HG03196 (cell line): Measurements from ENCODE around the gene IGDCC3.
"Not testable (repeated sequence)": the region's sequence is repeated elsewhere in the genome, so short reads cannot be mapped to it uniquely, and the experiment has no call there.

Experiments used
- ATAC-seq: cut with Tn5 transposase; IDR thresholded peaks from one replicate; pipeline ENCODE4 v1.9.1; 2021; ENCODE audit not compliant: unreplicated experiment

IGDCC3 gene

DNA sequence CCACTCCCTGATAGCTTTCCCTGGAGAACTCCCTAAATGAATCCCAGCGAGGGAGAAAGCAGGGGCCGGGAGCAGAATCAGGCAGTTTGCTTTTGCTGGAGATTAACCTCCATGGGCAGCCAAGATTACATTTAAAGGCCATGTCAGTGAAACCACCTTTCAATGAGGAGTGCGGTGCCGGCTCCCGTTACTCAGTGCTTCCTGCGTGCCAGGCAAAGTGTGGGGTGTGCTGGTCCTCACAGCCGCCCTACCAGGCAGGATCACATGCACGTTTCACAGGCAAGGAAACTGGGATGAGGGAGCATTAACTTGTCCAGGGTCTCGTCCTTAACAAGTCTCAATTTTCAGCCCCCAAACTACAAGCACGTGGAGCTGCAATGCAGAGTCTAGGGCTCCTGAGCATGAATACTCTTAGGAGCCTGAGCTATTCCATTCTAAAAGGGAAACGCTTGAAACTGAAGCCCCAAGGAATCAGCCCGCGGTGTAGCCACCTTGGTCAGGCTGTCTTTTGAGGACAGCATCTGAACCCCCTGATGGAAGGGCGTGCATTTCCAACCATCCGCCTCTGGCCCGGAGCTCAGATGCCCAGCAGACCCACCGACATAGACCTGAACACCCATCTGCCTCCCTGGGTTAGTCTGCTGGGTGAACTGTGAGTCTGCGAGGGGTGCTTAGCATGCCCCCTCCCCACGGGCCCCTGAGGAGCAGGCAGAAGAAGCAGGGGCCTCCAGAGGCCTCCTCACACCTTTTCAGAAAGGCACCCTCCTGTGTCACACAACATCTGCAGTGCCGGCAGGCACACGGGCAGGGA is 5.6 kb downstream of the IGDCC3 start:
- no peak for ATAC-seq

DNA sequence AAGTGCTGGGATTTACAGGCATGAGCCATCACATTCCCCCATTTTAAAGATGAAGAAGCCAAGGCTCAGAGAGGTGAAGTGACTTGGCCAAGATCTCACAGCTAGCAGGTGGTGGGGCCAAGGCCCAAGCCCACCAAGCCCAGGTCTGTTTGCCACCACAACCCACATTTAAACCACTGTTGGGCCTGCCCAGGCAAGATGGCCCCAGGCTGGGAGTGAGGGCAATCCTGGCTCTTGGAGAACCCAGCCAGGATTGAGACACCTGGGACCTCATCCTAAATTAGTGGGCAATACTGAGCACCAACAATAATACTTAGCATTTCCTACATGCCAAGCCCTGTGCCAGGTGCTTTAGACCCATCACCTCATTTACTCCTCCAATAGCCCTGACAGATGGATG is 6.9 kb downstream of the IGDCC3 start:
- ATAC-seq: no peak

DNA sequence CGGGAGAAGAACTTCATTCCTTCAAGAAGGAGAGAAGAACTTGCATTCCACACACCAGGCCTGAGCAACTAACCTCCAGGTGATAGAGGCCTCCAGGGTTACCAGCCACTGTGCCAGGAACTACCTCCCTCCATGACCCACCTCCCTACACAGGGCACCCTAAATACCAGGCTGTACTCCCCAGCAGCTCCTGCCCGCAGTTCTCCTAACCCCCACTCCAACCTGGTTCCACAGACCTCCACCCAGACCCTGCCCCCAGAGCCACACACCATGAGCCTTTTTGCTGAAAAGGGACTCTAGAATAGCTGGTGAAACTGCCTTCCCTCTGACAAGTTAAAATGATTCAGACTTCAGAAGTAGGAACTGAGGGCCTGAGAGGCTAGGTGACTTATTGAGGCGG is 8.2 kb downstream of the IGDCC3 start:
- no peak for ATAC-seq

DNA sequence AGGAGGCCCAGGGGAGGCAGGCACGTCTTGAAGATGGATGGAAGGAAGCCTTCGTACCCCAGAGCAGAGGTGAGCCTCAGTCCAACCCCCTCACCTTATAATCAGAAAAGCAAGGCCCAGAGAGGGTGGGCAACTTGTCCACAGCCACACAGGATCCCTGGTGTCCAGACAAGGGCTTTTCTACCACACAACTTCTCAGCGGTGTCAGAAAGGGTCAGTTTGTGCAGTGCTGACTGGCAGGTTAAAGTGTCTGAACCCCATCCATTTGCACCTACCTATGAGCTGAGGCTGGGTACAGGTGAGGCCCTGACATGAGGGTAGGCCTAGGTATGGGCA is 8.6 kb downstream of the IGDCC3 start:
- ATAC-seq: no peak

DNA sequence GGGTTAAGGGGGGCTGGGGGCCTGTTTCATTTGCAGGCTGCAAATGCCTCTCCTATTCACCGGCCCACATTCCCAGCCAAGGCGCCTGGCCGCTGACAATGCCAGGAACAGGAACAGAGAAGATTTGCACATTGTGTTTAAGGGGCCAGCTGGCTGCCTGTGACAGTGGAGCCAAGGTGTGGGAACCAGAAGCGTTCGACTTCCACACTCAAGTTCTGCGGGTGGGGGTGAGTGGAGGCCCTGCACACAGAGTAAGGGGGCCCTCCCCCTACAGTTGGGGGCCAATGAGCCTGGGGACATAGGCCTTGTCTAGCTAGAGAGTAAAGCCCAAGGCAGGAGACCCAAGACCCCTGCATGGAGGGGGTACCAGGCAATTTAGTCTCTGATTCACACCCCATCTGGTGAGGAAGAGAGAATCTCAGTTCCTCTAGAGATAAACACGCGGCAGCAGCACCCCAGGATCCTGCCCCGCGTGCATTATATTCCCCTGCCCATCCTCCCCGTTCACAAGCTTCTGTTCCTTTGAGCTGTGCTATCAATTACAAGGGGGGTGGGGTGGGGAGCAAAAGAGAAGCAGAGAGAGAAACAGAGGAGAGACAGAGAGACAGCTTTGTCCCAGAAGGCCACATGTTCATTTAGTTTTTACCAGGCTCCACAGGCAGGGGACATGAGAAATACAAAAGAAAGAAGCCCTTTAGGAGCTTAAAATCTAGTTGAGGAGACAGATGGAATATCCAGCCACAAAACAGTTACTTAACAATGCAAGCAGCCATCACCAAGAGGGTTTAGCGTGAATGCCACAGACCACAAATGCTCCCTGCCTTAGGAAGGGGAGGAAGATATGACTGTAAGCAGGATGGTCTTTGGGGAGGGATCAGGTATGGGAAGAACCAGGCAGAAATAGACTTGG is 9.2 kb downstream of the IGDCC3 start:
- ATAC-seq: no peak

DNA sequence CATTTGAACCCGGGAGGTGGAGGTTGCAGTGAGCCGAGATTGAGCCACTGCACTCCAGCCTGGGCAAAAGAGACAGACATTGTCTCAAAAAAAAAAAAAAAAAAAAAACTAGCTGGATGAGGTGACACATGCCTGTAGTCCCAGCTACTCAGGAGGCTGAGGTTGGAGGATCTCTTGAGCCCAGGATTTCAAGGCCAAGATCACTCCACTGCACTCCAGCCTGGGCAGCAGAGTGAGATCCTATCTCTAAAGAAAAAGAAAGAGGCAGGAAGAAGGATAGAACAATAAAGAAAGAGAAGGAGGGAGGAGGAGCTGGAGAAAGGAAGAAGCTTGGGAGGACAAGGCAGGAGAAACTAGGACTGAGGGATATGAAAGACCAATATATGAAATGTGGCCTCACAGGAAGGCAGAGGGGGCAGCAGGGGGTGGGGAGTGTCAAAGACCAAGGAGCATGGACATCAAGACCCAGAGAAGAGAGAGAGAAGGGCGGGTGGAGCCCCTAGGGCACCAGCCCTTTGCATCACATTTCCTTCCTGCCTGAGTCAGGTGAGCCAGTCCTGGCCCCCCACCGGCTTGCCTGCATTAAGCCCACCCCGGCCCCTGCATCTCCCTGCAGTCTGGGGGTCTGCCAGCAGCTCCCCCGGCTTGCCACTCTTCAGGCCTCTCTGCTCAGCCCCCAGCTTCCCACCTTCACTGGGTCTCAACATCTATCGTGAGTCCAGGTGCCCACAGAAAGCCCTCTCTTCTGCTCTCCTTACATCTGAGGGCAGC is 11.5 kb downstream of the IGDCC3 start:
- ATAC-seq: no peak

DNA sequence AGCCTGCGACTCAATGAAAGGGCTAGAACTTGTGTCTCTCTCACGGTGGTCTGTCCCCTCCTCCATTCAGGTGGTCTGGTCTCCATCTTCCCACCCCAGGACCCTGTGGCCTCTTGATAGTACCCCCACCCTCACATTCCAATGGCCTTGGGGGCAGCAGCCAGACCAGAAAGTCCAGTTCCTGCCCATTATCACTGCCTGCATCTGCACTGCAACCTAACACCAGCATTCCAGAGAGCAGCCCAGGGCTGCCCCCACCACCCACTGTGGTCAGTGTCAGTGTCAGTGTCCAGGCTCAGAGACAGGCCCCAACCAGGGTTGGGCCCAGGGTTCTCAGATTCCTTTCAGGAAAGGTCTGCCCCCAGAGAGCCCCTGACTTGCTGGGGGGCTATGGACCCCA is 12.6 kb downstream of the IGDCC3 start:
- no peak for ATAC-seq

DNA sequence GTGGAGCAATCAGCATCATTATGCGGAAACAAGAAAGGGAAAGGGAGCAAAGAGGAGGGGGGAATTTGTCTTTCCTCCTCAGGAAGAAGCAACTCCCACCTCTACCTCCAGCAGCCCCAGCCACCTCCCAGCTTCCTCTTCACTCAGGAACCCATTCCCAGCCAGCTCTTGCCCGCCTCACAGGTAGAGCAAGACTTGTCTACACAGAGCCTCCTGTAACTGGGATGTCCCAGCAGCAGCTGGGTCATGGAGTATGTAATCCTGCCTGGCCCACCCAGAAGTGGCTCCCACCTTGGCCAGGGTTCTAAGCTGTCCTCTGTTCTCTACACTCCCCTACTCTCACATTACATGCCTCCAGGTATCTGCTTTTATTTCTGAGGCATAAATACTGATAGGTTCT is 14.0 kb downstream of the IGDCC3 start:
- no peak for ATAC-seq

DNA sequence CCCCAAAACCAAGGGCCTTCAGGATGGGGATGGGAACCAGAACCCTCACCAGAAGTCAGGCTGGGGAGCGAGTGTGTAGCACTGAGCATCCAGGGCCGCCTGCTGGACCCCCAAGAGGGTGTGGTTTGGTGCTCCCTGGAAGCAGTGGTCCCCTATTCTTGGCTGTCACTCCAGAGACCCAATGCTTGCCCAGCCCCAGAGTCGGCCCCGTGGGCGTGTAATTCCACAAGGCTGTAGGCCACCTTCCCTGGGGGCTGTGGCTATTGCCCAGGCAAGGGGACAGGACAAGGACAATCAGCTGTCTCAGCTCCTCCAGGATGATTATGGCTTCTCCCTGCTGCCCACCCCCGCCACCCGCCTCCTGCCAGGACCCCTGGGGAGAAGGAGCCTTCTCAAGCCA is 14.5 kb downstream of the IGDCC3 start:
- no peak for ATAC-seq

DNA sequence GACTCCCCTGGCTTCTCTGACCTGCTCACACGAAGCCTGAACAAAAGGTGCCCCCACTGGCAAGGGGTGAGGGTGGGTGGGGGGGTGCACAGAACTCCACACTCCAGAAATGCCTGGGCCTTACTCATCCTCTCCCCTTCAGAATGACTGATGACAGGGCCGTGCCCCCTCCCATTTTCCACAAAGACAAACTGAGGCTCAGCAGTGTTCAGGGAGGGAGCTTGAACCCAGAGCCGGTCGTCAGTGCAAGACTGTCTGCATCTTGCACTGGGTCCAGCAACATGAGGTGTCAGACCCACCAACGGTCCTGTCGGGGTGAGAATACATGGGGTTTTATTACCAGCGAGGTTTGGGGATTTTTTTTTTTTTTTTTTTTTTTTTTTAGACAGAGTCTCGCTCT is 15.3 kb downstream of the IGDCC3 start:
- no peak for ATAC-seq

DNA sequence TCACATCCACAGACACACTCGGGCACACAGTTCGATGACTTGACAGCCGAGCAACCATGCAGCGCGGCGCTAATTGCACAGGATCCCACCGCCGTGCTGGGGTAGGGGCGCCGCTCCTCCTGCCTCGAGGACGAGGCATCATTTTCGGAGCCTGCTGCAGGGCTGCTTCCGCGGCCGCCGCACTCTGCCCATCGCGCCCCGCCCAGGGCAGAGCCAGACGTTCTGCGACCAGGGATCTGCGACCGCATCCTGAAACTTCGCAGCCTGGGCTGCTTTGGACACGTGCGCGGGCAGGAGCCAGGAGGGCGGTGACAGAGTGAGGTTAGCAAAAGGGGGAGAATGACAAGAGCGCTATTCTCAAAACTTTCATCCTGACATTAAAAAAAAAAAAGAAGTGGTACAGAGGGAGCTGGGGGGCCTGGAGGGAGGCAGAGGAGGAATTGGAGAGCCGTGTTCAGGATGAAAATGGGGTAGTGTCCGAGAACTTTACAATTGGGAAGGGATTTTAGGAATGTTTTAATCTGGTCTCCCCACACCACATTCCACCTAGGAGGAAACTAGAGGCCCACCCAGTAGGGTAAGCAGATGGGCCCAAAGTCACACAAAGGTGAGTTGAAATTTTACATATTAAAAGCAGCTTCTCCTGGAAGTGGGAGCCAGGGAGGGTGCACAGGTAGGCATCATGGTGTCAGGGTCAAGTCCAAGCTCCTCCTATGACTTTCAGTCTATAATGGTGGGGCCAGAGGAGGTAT is 15.9 kb downstream of the IGDCC3 start:
- ATAC-seq: no peak

DNA sequence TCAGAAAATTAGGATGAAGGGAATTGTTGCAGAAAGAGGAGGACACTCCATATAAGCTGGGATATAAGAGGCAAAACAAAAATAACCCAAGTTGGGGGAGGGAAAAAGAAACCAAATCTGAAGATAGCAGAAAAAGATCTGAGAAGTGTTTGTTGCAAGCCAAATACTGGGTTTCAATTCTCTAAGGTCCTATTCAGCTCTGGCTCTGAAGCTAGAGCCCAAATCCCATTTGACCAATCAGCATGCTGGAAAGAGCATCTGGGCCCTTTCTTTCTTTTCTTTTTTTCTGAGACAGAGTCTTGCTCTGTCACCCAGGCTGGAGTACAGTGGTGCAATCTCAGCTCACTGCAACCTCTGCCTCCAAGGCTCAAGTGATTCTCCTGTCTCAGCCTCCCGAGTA is 17.3 kb downstream of the IGDCC3 start:
- no peak for ATAC-seq

DNA sequence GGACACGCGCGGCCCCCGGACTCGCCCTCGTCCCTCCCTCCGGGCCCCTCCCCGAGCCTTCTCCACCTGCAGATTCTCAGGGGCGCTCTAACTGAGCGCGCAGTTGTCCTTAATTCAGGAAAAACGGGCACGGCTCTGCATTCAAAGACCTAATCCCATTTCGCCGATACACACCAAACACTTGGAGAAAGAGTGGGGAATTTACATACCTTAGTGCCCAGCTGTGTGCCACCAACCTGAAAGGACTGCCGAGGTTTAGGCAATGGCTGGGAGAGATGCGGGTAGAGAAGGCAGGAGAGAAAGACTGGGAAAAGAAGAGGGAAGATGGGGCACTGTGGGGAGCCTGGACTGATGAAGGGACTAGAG is 21.8 kb downstream of the IGDCC3 start:
- no peak for ATAC-seq

DNA sequence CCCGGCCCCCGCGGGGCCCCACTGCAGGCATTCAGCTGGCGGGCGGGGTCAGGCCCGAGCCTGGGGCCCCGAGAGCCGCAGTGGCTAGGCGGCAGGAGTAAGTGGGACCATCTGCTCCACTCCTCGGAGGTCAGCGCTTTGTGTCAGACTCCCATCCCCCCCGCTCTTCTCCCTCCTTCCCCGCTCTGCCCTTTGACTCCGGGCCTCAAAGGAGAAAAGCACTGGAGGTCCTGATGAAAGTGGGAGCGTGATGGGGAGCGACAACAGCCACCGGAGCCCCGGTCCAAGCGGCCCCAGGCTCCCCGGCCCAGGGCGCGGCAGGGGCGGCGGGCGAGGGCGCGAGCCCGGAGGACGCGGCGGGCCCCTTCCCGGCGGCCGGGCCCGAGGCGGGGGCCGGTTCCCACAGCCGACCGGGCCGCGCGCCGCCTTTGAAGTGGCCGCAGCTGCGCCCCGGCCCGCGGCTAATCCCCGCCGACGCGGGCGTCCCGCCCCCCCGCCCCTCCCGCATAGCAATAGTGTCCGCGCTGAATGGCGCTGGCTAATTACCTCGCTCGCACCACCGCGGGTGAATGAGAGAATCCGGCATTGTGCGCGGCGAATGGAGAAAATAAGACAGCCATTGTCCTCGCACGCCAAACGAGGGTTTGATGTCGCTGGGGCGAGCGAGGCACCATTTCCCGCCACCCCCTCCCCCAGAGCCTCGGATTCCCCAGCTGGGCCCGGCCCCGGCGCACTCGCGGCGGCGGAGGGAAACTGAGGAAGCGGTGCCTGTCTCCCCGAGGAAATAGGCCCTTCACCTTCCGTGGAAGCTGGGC is 22.4 kb downstream of the IGDCC3 start:
- ATAC-seq: no peak

DNA sequence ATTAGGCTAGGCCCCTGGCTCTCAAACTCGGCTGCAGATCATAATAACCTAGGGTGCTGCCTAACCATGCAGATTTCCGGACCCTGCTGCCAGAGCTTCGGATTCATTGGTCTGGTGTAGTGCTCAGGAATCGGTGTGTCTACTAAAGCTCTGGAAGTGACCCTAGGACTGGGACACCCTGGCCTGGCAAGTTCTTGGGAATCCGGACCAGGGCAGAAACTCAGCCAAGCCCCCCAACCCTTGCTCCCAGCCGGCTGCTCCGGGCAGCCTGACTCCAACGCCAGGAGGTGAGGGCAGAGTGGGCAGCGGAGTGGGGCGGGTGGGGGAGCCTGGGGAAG is 23.0 kb downstream of the IGDCC3 start:
- ATAC-seq: no peak

DNA sequence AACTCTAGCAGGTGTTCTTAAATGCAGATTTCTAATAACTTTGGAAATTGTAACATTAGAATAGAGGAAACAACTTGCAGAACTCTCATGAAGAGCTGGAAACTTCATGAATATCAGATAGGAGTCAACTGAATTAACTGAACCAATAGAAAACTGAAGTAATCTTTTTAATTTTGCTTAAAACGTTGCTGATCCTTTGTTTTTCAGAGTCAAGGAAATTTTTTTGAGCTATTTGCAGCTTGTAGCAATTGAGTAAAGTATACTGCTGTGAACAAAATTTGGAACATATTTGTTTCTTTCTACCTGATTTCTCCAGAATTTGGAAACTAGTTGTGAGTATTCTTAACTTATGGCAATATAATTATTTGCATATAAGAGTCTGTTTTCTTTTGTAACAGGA is 25.8 kb downstream of the IGDCC3 start:
- not testable (repeated sequence) for ATAC-seq

DNA sequence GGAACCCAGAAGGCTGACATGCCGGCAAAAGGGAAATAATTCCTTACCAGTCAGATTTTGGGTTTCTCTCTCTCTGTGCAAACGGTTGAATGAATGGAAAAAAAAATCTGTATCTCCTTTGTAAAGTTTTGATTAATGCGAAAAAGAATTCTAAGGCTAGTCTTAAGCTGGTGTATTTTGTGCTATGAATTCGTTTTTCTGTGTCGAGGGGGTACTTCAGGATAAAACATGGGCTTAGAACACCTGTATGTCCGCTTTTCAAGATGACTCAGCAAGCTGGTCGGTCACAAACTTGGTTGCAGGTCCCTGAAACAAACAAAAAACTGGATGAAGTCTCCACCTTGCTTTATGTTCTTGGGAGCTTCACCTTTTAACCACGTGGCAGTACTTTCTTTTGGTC is 28.5 kb downstream of the IGDCC3 start:
- ATAC-seq: no peak

DNA sequence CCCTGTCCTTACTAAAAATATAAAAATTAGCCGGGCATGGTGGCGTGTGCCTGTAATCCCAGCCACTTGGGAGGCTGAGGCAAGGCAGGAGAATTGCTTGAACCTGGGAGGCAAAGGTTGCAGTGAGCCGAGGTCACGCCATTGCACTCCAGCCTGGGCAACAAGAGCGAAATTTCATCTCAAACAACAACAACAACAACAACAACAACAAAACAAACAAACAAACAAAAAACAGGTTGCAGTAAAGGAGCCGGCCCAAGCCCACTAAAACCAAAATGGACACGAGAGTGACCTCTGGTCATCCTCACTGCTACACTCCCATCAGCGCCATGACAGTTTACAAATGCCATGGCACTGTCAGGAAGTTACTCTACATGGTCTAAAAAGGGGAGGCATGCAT is 30.0 kb downstream of the IGDCC3 start:
- ATAC-seq: not testable (repeated sequence)

DNA sequence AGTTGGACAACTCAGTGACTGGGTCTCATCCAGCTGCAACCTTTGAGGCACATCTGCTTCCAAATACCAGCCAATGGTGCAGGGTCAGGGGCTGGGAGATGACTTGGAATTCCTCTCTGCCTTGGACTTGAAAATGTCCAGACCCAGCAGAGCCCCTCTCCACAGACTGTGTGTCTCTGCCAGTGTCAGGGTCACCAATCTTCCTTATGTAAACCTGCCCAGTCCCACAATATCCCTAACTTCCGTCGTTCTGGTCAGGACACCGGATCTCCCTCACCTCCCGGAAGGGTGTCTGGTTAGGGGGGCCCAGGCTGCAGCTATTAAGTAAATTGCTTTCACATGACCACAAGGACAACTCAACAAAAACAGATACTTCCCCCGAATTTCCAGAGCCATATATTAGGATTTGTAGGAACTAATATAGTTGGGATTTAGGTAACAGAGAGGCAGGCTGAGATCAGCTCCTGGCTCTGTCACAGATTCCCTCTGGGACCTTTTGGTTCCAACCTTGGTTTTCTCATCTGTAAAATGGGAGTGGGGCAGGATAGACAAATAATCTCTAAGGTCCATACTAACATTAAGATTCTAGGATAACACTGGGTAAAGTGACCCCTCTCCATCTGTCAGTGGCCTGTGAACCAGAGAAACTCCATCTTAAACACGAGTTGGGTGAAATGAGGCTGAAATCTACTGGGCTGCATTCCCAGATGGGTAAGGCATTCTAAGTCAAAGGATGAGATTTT is 30.8 kb downstream of the IGDCC3 start:
- ATAC-seq: no peak

DNA sequence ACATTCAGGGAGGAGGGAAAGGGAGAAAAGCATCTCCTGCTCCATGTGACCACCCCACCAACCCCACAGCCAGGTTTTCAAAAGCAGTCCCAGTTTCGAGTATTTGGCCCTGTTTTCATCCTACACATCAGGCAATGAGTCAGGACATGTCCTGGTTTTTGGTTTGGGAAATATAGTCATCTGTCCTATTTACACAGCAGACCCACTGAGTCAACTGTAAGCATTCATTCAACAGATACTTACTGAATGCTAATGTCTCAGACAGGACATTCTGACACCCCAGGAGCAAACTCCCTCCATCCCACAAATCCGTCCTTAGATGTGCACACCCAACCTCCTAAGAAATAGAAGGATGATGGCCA is 32.9 kb downstream of the IGDCC3 start:
- ATAC-seq: no peak
